Medulla oblongata (tissue), 1 donor: Measurements from ENCODE around the gene DCHS2.

Source experiments
- DNase-seq: peaks from one replicate; pipeline ENCODE4 v3.0.0-alpha.2; 2015; ENCODE audit errors: extremely low spot score

Gene DCHS2

GRCh38 chr4:154390324-154390723, 101.3 kb downstream of the DCHS2 start:
- no peak for DNase-seq

DNA sequence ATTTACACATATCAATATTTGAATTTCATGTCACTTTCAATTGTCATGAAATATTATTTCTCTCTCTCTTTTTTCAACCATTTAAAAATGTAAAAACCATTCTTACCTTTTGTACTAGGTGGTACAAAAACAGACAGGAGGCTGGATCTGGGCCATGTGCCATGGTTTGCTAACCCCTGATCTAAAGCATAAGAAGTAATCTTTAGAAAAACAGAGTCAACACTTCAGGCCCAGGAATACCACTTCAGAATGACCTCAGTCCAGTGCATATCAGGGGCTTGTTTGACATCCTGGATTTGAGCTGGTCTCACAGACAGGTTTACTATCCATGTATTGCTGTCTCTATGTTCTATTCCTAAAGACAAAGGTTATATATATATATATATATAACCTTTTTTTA, 102.5 kb downstream of the DCHS2 start:
- no peak for DNase-seq

GRCh38 chr4:154384012-154384411, 107.6 kb downstream of the DCHS2 start:
- DNase-seq, result no peak

DNA sequence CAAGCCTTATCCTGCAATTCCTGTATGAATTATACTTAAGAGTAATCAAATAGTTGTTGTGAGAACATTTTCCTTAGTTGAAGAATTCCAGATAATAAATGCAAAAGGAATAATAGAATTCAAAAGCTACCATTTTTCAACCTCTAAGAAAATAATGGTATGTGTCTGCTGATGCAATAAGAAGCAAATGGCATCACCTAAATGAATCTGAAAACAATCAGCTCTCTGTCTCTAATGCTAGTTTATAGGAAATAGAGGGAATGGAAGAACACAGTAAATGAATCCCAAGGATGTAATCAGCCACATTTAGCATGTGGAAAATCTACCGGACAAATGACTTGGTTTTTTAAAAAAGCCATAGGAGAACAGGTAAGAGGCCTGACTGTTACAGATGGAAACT, 115.1 kb downstream of the DCHS2 start:
- no peak for DNase-seq

DNA sequence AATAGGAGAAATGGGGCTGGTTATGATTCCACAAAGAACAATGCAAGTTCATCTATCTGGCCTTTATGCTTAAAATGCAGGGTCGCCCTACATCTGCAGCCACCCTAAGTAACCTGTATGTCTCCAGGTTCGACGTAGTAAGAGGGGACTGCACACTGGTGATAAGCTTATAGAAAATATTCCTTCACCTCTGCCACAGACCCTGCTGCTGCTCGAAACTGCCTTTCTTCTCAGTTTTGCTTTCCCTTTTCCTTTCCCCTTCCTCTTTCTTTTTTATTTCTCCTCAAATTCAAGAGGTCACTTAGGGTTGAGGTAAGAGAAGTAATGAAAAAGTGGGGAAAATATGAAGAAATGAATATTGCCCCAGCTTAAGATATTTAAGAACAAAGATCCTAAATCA, 123.5 kb downstream of the DCHS2 start:
- no peak for DNase-seq

GRCh38 chr4:154367659-154368058, 123.9 kb downstream of the DCHS2 start:
- peak; percentile 30 for DNase-seq

GRCh38 chr4:154366956-154367355, 124.6 kb downstream of the DCHS2 start:
- DNase-seq, result no peak

DNA sequence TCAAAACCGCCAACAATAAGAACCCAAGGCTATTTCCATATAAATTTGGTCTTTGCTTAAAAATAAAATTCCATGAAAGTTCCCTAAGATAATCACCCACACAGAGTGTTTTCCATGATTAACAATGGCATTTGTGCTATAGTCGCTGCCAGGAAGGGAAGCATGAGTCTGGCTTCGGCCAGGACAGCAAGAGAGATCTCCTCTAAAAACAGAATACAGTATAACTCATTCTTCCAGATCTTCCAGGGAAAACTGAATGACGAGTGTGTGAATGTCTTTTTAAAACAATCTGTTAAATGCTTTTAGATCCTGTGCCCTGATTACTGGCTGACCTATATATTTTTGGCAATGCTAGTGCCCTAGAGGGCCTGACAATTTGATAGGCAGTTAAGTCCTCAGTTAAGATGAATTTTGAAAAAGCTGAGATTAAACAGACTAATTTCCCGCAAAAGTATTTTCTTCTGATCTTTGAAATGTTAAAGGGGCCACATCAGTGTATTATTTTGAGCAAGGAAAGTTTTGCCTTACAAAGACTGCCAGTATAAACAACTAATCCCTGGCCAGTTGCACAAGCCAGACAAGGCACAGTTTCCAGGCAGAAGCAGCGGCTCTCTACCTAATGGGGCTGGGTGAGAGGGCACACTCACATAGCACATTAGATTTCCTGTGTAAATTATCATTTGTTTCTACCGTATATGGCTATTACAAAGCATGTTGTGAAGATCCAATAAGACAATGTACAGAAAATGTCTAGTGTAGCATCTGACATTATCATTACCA, 127.3 kb downstream of the DCHS2 start:
- peak; percentile 21 for DNase-seq

- no peak for DNase-seq
Measured at GRCh38 chr4:154361450-154361849, 130.1 kb downstream of the DCHS2 start.

DNA sequence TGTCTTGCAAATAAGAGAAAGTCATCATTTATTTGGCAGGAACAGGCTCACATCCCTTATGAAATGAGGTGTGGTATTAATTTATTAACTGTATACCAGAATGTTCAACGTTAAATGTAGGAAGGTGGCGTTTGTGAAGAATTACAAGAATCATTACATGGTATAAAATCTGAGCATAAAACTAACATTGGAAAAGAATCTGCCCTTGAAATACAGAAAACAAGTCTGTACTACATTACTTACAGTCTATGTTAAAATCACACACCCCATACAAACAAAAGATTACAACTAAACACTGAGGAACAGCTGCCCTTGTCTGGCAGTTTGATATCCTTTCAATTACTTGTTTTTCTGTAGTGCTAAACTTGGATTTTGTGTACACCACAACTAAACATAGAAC, 131.1 kb downstream of the DCHS2 start:
- DNase-seq, result no peak

GRCh38 chr4:154354883-154355282, 136.7 kb downstream of the DCHS2 start:
- DNase-seq, result no peak

GRCh38 chr4:154349829-154350228, 141.8 kb downstream of the DCHS2 start:
- no peak for DNase-seq

DNA sequence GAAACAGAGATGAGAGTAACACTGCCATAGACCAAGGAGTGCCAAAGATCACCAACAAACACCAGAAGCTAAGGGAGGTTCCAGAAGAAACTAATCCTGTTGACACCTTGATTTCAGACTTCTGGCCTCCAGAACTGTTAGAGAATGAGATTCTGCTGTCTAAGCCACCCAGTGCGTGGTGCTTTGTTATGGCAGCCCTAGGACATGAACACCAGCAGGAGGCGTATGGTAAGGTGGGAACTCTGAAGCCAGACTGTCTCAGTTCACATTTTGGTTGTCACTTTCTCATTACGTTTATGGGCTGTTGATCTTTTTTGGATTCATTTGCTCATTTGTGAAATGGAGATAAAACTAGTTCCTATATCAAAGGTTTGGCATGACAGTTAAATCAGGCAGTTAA, 142.9 kb downstream of the DCHS2 start:
- DNase-seq, result no peak

- no peak for DNase-seq
Measured at GRCh38 chr4:154345359-154345758, 146.2 kb downstream of the DCHS2 start.

- DNase-seq, result no peak
Measured at GRCh38 chr4:154344686-154345085, 146.9 kb downstream of the DCHS2 start.

DNA sequence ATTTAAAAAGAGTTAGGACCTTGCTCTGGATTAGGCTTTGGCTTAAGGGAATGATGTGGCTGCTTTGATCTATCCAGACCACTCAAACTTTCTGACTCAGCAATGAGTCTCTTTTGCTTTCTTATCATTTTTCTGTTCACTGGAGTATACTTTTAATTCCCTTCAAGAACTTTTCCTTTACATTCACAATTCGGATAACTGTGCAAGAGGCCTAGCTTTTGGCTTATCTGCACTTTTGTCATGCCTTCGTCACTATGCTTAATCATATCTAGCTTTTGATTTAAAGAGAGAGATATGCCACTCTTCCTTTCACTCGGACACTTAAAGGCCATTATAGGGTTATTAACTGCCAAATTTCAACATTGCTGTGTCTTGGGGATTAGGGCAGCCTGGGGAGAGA, 147.9 kb downstream of the DCHS2 start:
- no peak for DNase-seq

GRCh38 chr4:154341448-154341847, 150.2 kb downstream of the DCHS2 start:
- no peak for DNase-seq

DNA sequence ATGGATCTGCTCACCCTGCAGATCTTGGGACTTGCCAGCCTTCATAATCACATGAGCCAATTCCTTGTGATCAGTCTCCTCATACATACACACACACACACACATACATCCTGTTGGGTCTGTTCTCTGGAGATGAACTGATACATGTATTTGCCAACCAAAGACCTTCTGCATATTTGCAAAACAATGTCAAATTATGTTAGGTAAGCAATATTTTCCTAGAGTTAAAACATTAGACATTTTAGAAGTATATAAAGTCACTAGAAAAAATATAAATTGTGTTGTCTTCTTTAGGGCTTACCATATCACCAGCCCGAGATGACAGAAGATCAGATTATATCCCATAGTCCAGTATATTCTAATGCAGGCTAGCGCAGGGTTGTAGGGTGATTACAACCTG, 156.0 kb downstream of the DCHS2 start:
- no peak for DNase-seq

GRCh38 chr4:154332681-154333421, 158.7 kb downstream of the DCHS2 start:
- DNase-seq, result peak; percentile 44

DNA sequence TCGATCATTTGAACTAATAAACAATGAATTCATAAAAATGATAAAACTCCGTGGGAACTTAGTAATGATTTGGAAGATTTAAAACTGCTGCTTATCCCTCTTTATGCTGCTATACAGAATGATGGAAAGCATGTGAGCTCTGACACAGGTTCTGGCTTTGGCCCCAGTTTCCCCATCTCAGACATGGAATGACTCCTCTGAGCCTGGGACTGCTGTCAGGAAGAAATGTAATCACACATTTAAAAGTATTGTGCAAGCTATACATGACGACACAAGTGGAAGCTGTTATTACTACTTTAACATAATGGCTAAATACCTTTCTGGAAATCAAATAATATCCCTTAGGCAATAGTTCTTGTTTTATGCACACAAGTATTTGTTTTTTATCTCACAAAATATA, 161.7 kb downstream of the DCHS2 start:
- DNase-seq, result no peak

DNA sequence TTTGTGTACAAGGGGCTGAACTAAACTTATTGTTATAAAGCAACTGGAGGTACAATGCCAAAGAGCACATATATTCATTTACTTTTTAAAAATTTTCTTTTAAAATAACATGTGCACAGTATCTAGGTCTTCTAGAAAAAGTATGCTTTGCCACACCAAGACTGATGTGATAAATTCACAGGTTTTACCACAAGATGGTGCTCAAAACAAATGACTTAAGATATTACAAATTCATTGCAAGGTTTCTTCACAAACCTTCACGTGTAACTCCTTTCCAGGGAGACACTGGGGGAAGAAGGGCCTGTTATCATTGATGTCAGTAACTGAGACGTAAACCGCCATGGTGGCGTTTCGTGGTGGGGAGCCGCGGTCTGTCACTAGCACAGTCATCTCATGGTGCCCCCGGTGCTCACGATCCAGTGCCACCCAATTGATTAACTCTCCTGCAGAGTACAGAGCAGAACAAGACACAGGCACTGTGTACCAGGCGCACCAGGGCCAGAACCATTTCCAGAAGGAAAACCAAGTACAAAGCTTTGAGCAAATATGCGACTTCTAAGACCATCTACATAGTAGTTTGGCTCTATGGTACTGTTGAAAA, 162.2 kb downstream of the DCHS2 start:
- DNase-seq, result peak; percentile 53

GRCh38 chr4:154328030-154328429, 163.6 kb downstream of the DCHS2 start:
- no peak for DNase-seq

GRCh38 chr4:154320521-154320920, 171.1 kb downstream of the DCHS2 start:
- no peak for DNase-seq
